Stomach (tissue), 4 donors: ENCODE results near the gene SEC24D.

ENCODE experiments used
- POLR2AphosphoS5 ChIP-seq, 3 donors: sonication (generic); formaldehyde crosslinking; IDR thresholded peaks; one replicate each; pipeline ENCODE4 v1.6.1; 2016; ENCODE audit warnings: antibody characterized with exemption in 3 of 3
- TF ChIP-seq, protein P1 (sequence below), 7 experiments: fragments of 450-650 bp in 4 of 7; fragments of 200-600 bp in 3 of 7; sonication (generic) in 3 of 7; IDR thresholded peaks; one replicate each; pipeline ENCODE4 v1.5.1; 2016 to 2019; ENCODE audit warnings: antibody characterized with exemption in 7 of 7, control low read depth in 2 of 7, mild to moderate bottlenecking in 1 of 7

DNA sequence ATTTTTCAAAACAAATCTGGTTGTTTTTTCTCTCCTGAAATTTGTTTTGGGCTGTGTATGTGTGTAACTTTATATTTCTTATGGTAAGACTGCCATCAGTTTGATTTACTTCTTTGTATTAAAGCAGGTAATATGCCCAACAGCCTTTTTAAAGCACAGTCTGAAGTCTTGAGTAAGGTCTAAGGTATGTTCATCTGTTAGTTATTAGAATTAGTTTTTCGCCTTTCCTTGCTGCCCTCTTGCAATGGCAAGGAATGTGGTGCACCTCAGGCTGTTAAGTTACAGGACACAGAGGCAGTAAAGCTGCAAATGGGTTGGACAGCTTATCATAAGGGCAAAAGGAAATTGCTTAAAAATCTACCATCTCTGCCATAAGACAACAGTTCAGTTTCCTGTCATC is 79.0 kb downstream of the SEC24D start:
- TF ChIP-seq, protein P1, sequence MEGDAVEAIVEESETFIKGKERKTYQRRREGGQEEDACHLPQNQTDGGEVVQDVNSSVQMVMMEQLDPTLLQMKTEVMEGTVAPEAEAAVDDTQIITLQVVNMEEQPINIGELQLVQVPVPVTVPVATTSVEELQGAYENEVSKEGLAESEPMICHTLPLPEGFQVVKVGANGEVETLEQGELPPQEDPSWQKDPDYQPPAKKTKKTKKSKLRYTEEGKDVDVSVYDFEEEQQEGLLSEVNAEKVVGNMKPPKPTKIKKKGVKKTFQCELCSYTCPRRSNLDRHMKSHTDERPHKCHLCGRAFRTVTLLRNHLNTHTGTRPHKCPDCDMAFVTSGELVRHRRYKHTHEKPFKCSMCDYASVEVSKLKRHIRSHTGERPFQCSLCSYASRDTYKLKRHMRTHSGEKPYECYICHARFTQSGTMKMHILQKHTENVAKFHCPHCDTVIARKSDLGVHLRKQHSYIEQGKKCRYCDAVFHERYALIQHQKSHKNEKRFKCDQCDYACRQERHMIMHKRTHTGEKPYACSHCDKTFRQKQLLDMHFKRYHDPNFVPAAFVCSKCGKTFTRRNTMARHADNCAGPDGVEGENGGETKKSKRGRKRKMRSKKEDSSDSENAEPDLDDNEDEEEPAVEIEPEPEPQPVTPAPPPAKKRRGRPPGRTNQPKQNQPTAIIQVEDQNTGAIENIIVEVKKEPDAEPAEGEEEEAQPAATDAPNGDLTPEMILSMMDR (IDR thresholded peaks at IDR 0.05), result no peak
- TF ChIP-seq POLR2AphosphoS5 (IDR thresholded peaks at IDR 0.05), result no peak
